GM04503 (cell line): ENCODE data around the gene NHLRC2.

ENCODE experiments used
- DNase-seq: peaks from one replicate; pipeline ENCODE4 v3.0.0-alpha.2; 2012; ENCODE audit warnings: low read depth

The NHLRC2 gene

DNA sequence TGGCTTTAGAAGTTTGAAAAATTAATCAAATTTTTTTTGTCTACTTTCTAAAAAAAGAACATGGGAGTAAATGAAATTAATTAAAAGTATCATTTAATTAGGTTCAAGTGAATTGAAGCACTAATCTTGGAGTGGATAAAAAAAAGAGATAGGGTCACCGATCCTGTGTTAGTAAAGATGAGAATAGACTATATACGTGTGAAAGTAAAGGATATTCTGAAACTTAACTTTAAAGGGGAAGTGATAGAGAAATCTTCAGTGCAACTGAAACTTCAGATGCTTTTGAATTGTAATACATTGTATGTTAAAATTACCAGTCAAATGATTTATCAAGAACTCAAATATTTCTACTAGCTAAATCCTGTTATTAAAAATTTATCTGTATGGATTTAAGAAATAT is 4.8 kb downstream of the NHLRC2 start:
- no peak for DNase-seq

DNA sequence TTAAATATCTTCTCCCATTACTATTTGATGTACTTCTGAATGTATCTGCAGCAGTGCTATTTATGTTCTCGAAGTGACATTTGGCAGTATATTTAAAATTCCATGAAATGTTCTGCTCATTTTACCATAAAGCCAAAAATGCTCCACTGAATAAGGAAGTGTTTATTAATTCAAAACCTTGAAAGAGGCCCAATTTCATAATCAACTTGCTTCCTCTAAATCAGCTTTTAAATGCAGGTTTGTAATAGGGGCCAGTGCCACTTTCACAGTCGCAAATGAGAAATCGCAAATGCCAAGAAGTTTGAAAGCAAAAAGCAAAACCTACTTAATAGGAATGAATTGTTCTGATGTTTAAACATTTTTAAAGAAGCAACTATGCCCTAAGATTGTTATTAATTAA is 11.4 kb downstream of the NHLRC2 start:
- DNase-seq: no peak

DNA sequence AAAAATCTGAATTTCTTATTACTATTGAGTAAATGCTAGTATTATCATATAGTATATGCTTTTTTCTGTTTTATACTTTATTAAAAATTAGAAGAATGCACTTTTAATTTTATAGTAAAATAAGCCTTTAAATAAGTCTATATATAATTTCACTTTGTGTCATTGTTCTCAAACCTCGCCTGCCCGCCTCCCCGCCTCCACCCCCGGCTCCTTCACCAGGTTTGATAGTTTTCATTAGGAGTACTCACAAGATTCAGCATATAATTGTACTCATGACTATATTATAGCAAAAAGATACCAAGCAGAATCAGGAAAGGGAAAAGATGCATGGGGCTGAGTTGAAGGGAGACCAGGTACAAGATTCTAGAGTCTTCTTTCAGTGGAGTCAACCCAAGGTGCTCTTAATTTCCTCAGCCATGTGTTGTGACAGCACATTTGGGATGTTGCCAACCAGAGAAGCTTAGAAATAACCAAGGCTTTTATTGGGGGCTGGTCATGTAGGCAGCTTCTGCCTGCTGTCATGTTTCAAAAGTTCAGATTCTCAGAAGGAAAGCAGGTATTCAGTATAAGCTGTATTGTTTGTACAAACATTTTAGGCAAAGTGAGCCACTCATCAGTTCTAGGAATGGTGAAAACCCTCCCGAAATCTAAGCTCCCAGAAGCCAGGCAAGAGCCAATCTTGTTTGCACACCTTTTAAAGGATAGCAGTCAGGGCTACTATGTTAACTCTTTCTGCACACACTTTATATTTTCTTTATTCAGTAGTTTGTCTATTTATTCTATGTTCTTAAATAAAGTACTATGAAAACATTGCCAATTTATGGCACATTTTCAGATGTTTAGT is 12.3 kb downstream of the NHLRC2 start:
- no peak for DNase-seq

DNA sequence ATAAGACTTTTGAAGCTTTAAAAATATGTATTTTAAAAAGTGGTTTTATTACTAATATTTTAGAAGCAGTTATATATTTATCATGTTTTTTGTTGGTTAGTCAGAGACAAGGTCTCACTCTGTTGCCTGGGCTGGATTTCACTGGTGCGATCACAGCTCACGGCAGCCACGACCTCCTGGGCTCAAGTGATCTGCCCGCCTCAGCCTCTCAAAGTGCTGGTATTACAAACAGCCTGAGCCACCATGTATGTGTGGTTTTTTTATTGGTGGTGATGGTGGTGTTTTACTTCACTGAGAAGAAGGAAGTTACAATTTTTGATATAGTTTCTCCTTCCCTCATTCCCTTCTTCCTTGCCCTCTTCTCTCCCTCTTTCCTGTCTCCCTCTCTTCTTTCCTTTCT is 13.4 kb downstream of the NHLRC2 start:
- DNase-seq: no peak

DNA sequence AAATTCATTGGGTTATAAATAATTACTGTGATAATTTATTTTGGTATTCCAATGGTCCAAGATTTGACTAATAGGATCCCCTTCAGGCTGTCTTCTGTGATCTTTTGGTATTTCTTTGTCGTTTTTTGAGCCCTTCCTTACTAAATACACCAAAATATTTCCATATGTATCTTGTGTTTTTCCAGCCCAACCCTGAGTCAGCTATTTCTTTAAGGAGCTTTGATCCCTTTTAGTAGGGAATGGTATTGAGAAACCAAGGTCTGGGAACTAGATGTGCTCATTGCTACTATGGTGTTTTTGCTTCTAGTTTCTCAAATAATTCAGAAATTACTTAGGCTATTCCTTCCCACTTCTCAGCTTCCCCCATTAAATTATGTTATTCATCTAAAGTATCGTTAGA is 15.3 kb downstream of the NHLRC2 start:
- DNase-seq: no peak

DNA sequence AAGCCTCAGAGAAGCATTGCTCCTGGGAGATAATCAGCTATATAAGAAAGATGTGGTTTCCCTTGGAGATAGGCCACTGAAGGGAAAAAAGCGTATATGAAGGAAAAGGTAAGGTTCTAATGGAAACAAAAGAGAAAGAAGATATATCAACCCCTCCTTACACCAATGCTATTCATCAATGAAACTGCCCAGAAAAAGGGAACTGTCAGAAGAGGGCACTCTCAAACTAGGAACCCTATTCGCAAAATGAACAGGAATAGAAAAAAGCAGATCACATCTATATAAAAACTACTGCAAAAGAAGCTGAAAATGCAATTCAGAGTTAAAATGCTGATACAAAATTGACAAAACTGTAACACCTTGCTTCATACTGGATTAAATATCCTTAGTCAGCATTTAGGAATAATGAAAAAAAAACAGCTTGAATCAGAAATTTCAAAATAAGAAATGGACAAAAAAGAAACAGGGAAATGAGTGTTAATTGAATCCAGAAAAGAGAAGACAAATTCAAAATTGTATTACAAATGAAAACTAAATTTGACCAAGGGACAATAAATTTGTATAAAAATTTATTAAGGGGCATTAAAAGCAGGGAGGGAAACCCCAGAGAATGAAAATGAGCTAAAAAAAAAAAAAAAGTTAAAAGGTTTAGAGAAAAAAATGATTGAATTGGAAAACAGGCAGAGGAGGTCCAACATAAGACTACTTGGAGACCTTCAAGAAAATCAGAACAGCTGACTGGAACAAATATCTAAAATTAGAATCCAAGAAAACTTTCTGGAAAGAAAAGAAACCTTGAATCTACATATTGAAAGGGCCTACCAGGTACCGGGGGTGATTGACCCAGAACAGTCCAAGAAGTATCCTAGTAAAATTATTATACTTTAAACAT is 17.9 kb downstream of the NHLRC2 start:
- no peak for DNase-seq

DNA sequence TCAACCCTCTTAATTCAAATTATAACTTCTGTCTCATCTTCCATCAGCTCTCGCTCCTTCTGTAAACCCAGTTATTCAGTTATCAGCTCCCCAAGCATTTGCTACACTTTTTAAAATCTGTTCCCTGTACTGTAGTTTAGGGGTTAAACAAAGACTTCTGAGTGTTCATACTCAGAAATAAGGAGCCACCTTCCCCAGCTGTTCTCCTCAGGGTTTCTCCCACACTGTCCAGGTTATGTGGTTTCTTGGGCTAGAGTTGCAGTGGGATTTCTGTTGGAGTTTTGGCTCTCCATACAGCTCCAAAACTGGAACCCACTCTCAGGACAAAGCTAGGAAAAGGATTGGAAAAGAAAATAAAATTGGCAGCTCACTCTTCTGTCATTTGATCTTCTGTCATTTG is 20.8 kb downstream of the NHLRC2 start:
- no peak for DNase-seq

DNA sequence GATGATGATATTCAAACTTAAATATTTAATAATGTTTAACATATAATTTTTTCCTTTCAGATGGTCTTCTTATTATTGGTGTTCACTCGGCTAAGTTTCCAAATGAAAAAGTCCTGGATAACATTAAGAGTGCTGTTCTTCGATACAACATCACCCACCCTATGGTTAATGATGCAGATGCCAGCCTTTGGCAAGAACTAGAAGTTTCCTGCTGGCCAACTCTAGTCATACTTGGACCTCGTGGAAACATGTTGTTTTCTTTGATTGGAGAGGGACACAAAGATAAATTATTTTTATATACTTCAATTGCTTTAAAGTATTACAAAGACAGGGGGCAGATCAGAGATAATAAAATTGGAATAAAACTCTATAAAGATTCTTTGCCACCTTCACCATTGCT is 22.0 kb downstream of the NHLRC2 start:
- no peak for DNase-seq

DNA sequence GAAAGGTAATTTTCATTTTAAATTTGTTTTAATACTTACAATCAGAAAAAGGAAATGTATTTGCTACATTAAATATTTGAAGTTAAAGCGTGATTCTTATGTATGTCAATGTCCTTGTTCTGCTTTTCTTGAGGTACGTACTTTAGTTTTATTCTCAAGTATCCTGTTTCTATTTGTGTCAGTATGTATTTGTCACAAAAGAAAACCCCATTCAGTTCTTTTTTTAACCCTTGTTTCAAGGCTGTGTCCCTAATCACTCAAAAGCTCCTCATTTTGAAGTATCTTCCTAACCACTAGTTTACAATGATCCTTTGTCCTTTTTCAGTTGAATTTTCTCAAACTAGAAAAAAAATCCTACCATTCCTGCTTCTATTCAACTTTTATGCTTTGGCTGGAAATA is 25.2 kb downstream of the NHLRC2 start:
- no peak for DNase-seq

DNA sequence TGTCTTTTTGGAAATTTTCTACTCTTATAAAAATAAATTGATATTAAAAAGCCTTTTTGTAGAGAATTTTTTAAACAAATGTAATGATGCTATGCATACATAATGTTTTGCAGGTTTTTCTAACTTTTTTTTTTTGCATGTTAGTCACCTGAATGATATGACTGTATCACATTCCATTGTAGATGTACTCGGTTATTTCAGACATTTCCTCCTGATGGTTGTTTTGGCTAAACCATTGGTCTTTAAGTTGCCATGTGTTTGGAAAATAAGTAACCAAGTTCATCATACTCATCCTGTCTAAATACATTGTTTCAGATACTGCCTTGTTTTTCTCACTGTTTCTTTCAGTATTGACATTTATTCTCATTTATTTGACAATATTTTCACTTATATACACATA is 25.8 kb downstream of the NHLRC2 start:
- DNase-seq: no peak

DNA sequence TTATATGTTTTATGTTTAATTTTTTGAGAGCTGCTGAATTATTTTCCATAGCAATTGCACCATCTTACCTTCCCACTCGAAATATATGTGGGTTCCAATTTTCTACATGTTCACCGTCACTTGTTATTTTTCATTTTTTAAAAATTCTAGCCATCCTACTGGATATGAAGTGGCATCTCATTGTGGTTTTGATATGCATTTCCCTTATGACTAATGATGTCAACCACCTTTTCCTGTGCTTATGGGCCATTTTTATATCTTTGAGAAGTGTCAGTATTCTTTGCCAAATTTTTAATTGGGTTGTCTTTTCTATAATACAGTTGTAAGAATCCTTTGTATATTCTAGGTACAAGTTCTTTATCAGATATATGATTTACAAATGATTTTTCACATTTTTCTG is 27.8 kb downstream of the NHLRC2 start:
- DNase-seq: no peak

DNA sequence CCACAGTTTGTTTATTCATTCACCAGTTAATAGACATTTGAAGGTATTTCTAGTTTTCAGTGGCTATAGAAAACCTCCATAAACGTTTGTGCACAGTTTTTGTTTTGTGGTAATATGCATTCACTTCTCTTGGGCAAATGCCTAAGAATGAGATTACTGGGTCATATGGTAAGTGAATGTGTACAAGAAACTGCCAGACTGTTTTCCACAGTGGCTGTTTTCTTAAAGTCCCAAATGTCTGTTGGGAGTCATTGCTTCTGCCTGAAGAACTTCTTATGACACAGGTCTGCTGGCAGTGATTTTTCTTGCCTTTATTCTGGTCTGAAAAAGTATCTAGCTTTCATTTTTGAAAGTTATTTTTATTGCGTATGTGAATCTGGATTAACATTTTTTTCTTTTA is 35.5 kb downstream of the NHLRC2 start:
- no peak for DNase-seq

DNA sequence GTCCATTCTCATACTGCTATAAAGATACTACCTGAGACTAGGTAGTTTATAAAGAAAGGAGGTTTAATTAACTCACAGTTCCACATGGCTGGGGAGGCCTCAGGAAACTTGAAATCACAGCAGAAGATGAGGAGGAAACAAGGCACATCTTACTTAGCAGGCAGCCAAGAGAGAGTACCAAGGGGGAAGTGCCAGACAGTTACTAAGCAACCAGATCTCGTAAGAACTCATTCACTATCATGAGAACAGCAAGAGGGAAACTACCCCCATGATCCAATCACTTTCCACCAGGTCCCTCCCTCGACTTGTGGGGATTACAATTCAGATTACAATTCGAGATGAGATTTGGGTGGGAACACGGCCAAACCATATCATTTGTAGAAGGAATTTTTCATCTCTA is 36.3 kb downstream of the NHLRC2 start:
- no peak for DNase-seq

DNA sequence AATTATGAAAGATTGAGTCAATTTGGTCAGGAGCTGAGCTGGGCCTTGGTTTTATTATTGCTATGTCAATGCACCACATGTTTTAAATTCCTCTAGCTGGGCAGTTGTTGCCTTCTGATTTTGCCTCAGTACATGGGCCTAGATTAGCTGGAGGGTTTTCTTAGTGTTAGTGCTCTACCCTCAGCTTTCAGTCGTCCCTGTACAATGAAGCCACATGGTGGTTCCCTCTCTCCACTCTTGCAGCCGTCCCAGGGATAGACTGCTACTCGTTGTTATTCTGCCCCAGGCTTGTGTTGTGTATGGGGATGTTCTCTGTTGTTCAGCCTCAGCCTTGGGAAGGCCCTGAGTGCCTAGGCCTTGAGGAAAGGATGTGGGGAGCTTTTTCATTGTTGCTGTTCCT is 37.0 kb downstream of the NHLRC2 start:
- DNase-seq: no peak

DNA sequence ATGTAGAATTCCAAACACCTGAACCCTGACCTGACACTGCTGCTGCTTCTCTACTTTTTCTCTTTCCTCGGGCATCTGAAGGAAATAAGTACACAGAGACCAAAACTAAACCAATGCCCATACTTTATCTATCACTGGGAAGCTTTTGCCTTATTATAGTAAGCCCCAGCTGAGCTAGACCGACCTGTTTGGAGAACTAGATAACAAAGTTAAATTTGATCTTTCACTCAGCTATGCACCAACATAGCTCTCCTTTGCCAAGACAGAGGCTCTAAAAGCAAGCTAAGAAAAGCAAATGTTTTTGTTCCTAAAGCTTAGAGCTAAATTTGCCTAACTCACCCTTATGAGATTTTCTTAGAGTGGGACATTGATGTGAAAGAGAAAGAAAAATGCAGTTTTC is 39.1 kb downstream of the NHLRC2 start:
- DNase-seq: no peak

DNA sequence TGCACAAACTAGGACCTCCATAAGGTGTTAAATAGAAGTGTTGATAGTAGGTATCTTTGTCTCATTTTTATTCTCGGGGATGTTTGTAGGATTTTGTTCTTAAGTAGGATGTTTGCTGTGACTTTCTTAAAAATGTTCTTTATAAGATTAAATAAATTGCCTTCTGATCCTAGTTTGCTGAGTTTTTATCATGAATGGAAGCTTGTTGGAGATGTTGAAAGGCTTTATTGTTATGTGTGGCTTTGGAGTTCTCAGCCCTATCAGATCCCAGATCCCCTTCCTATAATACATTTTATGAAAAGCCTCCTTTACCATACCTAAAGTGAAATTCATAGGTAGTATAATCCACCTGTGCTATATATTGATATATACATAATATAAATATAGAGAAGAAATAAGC is 40.1 kb downstream of the NHLRC2 start:
- DNase-seq: no peak

DNA sequence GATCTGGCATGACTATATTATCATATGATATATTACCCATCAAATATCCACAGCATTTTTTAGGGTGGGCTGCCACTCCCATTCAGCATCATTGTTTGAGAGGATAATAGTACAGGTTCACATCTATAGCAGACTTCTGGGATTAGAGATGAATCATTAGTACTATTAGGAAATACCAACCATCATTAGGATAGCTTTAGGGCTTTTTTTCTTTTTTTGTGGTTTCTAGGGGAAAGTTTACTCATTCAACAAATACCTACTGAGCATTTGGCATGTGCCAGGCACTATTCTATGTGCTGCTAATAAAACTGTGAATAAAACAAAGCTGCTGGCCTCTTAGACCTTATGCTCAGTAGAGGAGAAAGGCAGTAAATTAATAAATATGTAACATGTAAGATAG is 40.6 kb downstream of the NHLRC2 start:
- peak; percentile 36 for DNase-seq

DNA sequence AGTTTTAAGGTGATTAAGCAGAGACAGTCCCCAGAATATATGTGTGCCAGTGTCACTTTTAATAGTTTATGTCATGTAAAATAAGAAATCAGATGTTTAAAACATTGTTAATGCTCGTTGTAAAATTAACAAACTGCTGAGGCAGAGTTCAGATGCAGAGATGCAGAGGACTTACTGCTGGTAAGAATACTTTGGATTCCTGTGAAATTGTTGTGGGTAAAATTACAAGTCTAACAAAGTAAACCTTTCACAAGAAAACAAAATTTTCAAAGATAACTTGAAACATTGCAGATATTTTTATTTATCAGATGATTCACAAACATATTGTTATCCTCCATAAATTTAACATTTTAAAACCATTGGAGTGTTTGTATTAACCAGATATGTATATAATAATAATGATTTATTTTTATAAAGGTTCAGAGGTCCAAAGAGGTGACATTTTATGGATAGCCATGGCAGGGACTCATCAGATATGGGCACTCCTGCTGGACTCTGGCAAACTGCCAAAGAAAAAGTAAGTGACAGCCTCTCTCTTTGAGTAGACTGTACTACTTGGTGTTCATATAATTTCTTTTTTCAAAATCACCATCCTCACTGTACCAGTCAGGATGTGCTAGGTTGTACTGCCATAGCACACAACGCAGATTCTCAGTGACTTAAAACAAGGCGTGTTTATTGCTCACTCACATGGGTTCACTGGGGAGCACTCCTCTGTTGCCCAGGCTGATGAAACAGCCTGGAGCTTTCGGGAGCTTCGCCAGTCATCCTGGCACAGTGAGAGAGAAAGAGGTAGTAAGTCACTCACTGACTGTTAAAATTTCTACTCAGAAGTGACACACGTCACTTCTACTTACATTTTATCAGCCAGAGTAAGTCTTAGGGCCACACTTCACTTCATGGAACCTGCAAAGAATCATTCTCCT is 43.5 kb downstream of the NHLRC2 start:
- DNase-seq: no peak

DNA sequence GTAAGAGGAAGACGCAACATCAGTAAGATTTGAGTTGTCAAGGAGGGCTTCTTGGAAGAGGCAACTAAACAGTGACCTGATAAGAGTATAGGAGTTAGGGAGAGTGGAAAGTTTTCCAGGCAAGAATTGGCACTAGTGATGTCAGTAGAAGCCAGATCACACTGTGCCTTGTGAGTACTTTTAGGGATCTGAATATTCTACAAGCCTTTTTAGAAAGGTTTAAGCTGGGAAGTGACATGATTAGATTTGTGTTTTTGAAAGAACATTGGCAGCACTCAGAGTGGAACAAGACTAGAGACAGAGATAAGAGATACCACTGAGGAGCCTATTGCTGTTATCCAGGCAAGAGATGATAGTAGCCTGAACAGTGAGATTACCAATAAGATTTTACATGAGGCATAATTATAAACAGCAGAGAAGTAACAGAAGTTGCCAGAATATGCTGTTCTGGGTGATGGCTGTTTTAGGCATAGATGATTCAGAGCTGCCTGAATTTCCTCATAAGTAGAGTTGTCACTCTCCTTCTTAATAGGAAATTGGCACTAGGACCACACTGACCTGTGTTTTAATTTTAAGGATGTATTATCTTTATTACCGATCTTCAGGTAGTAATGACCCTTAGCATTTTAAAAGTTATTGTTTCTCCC is 45.6 kb downstream of the NHLRC2 start:
- DNase-seq: no peak

DNA sequence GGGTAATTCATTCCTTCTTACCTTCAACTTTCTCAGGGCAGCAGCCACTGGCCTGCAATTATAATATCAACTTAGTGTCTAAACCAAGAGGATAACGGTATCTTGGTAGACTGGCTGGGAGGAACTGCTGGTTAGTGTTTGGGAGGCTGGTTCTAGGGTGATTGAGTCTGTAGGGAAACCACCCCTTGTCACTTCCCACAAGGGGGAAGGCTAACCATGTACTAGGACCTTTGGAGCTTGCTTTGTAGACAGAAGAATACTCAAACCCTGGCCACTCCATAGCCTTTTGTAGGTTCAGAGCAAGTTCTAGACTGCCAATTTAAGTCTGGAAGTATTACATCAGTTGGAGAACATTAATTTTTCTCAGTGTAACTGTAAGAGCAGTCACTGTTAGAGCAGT is 51.3 kb downstream of the NHLRC2 start:
- no peak for DNase-seq

DNA sequence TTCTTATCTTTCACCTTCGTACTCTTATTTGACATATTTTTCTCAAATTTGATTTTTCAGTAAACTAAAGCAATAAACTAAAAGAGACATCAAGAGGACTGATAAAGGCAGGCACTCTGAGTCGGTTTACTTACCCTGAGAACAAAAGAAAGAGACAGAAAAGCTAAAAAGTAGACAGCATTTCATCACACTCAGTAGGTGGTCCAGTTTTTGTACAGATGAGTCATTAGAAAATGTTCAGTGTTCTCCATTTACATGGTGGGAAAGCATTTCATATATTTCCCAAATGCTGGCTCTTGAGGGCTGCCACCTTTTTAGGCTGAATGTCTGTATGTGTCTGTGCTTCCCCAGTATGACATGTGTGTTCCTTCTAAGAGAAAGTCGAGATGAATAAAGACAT is 52.7 kb downstream of the NHLRC2 start:
- no peak for DNase-seq

DNA sequence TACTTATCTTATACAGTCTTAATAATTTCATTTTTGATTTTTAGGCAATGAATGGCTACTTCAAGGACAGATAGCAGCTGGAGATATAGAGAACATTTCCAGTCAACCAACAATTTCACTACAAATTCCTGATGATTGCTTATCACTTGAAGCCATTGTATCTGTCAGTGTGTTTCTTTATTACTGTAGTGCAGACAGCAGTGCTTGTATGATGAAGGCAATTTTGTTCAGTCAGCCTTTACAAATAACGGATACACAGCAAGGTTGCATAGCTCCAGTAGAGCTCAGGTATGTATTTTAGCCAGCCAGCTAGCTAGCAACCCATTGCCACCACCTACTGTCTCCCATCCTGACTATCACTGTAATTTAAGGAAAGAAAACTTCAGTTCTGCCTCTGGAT is 53.8 kb downstream of the NHLRC2 start:
- no peak for DNase-seq
